ENCODE measurements around the gene GALNT13. TPM values are rescaled to one million over a fixed set of nuclear protein-coding genes. Genes with fewer than 3 reads are reported as not detected.

GALNT13 gene
- total and polyA plus RNA-seq, 5 donors, result 0.91 to 4.6 (median 3.6) TPM

DNA sequence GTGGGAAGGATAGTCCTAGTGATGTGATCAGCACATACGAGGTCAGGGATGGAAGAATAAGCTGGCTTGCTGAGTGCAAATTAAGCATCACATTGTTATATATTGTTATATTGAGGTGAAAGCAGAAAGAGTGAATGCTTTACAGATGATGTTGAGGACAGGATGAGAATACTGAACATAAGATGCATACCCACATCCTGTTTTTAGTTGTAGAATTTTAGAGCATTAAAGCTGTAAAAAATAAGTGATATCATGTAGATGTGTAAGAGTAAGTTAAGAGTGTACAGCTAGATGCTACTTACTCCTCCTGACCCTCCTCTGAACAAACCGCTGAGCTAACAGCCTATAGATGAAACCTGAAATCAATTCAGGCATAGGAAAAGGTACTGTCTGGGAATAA is 555.7 kb downstream of the GALNT13 start:
- Histone ChIP-seq H3K27me3 (ENCODE audit: control insufficient read depth, insufficient read depth) (no peaks in the 10 kb centered on the region), H3K4me3 (ENCODE audit: low read length) (no peak overlapping the region), H3K27ac (ENCODE audit: low read length) (no peak overlapping the region), H3K4me1 (ENCODE audit: control insufficient read depth, insufficient read depth, low read length) (no peaks in the 10 kb centered on the region), H3K9me3 (ENCODE audit: control insufficient read depth, low read length) (no peaks in the 10 kb centered on the region)
- 84% methylated on average over 2 of the region's 2 CpGs for WGBS
- DNase-seq, result no peak
- ATAC-seq, result no peak
- intact Hi-C loops (cut with DNase I), result no loop called here

DNA sequence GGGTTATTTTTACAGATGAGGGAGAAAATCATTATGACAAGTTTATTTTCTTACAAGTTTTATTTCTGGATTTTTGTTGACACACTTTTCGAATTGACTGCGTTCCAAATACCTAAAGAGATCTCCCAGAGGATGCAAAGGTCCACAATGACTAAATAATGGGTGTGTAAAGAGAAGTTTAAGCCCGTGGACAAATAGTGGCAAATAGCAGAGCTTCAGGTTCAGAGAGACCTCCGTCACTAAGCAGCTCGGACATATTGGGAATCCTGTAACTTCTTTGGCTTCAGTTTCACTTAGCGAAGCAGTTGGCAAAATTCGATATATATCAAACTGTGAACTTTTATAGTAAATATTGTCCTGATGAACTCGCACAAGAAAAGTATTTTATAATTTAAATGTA is 556.3 kb downstream of the GALNT13 start:
- no peak for ATAC-seq
- Histone ChIP-seq H3K4me3 (ENCODE audit: low read length) (no peak overlapping the region), H3K27me3 (ENCODE audit: control insufficient read depth, insufficient read depth) (no peaks in the 10 kb centered on the region), H3K4me1 (ENCODE audit: control insufficient read depth, insufficient read depth, low read length) (no peaks in the 10 kb centered on the region), H3K9me3 (ENCODE audit: control insufficient read depth, low read length) (no peaks in the 10 kb centered on the region), H3K27ac (ENCODE audit: low read length) (no peak overlapping the region)
- WGBS, result 91% methylated on average over 8 of the region's 8 CpGs
- intact Hi-C loops (cut with DNase I), result no loop called here
- DNase-seq, result no peak

DNA sequence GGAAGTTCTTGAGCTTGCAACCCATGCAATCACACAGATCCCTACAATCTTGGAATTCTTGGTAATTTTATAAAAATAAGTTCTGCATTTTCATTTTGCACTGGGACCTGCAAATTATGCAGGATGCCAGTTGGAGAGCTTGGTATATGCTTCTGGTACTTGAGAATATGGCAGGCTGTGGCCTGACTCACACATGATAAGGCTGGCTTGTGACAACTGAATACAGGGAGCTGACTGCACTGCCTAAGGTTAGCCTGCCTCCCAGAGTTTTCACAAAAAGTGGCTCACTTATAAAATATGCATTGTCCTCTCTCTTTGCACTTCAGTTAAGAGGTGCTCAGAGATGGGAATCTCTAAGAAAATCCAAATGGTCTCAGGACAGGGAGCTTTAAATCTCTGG is 561.3 kb downstream of the GALNT13 start:
- H3K4me1 ChIP-seq (ENCODE audit: control insufficient read depth, insufficient read depth, low read length), result no peaks in the 10 kb centered on the region
- H3K27ac ChIP-seq (ENCODE audit: low read length), result no peak overlapping the region
- ATAC-seq, result peak in 1 of 2 donors; percentile 63
- no peak overlapping the region for H3K4me3 ChIP-seq (ENCODE audit: low read length)
- DNase-seq, result no peak
- H3K9me3 ChIP-seq (ENCODE audit: control insufficient read depth, low read length), result no peaks in the 10 kb centered on the region
- H3K27me3 ChIP-seq (ENCODE audit: control insufficient read depth, insufficient read depth), result no peaks in the 10 kb centered on the region
- intact Hi-C loops (cut with DNase I), result loop anchor here in 2 of 4 donors (10.0 kb wide), 1 partner anchor 792 kb away; no protein-coding TSS in a partner anchor

DNA sequence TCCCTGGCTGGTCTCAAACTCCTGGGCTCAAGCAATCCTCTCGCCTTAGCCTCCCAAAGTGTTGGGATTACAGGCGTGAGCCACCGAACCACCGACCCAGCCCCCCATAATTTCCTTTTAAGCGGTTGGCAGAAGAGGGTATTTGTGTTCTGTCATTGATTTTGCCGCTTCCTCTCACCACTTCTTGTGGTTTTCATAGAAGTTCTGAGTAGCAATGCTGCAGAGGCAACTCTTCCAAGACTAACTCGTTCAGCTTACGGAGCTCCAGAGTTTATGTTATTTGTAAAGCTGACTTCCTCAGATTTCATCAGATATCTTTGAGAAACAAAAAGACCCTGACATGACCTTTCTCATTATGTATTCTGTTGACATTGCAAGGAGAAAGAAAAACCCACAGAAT is 565.4 kb downstream of the GALNT13 start:
- Histone ChIP-seq H3K27ac (ENCODE audit: low read length) (no peak overlapping the region), H3K4me1 (ENCODE audit: control insufficient read depth, insufficient read depth, low read length) (no peaks in the 10 kb centered on the region), H3K27me3 (ENCODE audit: control insufficient read depth, insufficient read depth) (no peaks in the 10 kb centered on the region), H3K4me3 (ENCODE audit: low read length) (no peak overlapping the region), H3K9me3 (ENCODE audit: control insufficient read depth, low read length) (no peaks in the 10 kb centered on the region)
- DNase-seq (no peak), ATAC-seq (no peak)
- WGBS, result 68% methylated on average over 8 of the region's 8 CpGs
- intact Hi-C loops (cut with DNase I), result loop anchor here in 2 of 4 donors (10.0 kb wide), 1 partner anchor 788 kb away; no protein-coding TSS in a partner anchor

DNA sequence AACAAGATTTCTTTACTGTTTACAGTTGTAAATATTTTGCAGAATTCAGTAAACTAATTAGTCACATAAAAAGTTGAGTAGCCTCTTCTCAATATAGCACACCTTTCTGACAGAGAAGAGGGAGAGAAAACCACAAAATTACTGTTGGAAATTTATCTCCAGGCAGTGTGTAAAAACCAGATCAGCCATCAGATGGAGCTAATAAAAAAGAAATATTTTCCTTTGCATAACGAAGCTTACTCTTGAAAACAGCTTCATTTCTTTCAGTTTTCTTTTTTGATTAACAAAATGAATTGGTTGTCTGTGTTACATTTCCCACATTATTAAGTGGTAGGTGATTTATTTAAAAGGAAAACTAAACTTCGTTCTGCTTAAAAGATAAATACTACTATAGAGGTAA is 567.4 kb downstream of the GALNT13 start:
- Histone ChIP-seq H3K27ac (ENCODE audit: low read length) (no peak overlapping the region), H3K4me1 (ENCODE audit: control insufficient read depth, insufficient read depth, low read length) (no peaks in the 10 kb centered on the region), H3K9me3 (ENCODE audit: control insufficient read depth, low read length) (no peaks in the 10 kb centered on the region), H3K4me3 (ENCODE audit: low read length) (no peak overlapping the region), H3K27me3 (ENCODE audit: control insufficient read depth, insufficient read depth) (no peaks in the 10 kb centered on the region)
- 31% methylated on average over 2 of the region's 2 CpGs for WGBS
- DNase-seq (no peak), ATAC-seq (no peak)
- intact Hi-C loops (cut with DNase I), result loop anchor here in 2 of 4 donors (10.0 kb wide), 1 partner anchor 786 kb away; no protein-coding TSS in a partner anchor

DNA sequence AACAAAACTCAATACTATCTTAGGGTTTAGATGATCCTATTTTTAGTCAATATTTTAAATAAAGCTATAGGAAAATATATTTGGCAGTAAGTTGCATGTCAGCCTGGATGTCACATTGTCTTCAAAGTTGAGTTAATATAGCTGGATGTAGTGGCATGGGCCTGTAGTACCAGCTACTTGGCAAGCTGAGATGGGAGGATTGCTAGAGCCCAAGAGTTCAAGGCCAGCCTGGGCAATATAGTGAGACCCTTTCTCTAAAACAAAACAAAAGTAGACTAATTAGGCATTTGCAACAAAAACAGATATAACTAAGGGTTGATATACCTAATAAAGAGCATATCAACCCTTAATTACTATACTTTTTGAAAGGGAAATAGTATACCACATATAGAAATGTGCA is 572.2 kb downstream of the GALNT13 start:
- intact Hi-C loops (cut with DNase I), result loop anchor here in 1 of 4 donors (10.0 kb wide), 1 partner anchor 861 kb away; no protein-coding TSS in a partner anchor
- no peak overlapping the region for H3K27ac ChIP-seq (ENCODE audit: low read length)
- ATAC-seq (no peak), DNase-seq (no peak)
- no peaks in the 10 kb centered on the region for H3K4me1 ChIP-seq (ENCODE audit: control insufficient read depth, insufficient read depth, low read length)
- H3K4me3 ChIP-seq (ENCODE audit: low read length), result no peak overlapping the region
- no peaks in the 10 kb centered on the region for H3K9me3 ChIP-seq (ENCODE audit: control insufficient read depth, low read length)
- no peaks in the 10 kb centered on the region for H3K27me3 ChIP-seq (ENCODE audit: control insufficient read depth, insufficient read depth)

DNA sequence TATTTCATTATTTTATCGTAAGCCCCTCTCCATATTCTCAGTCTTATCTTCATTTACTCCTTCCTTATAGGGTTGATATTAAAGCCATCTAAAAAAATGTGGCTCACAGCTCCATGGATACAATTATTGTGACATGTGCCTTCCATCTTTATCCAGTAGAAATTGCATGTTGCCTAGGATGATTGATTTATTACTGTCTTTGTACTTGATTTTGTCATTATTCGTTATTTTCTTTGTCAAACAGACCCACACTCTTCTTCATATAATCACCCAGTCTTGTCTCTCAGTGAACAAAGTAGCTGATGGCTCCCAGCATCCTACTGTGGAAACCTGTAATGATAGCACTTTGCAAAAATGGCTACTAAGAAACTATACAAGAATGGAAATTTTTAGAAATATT is 574.6 kb downstream of the GALNT13 start:
- intact Hi-C loops (cut with DNase I), result loop anchor here in 1 of 4 donors (10.0 kb wide), 1 partner anchor 858 kb away; no protein-coding TSS in a partner anchor
- H3K27ac ChIP-seq (ENCODE audit: low read length), result no peak overlapping the region
- H3K4me3 ChIP-seq (ENCODE audit: low read length), result no peak overlapping the region
- H3K27me3 ChIP-seq (ENCODE audit: control insufficient read depth, insufficient read depth), result no peaks in the 10 kb centered on the region
- no peaks in the 10 kb centered on the region for H3K4me1 ChIP-seq (ENCODE audit: control insufficient read depth, insufficient read depth, low read length)
- ATAC-seq (no peak), DNase-seq (no peak)
- 66% methylated on average over 2 of the region's 2 CpGs for WGBS
- H3K9me3 ChIP-seq (ENCODE audit: control insufficient read depth, low read length), result no peaks in the 10 kb centered on the region

DNA sequence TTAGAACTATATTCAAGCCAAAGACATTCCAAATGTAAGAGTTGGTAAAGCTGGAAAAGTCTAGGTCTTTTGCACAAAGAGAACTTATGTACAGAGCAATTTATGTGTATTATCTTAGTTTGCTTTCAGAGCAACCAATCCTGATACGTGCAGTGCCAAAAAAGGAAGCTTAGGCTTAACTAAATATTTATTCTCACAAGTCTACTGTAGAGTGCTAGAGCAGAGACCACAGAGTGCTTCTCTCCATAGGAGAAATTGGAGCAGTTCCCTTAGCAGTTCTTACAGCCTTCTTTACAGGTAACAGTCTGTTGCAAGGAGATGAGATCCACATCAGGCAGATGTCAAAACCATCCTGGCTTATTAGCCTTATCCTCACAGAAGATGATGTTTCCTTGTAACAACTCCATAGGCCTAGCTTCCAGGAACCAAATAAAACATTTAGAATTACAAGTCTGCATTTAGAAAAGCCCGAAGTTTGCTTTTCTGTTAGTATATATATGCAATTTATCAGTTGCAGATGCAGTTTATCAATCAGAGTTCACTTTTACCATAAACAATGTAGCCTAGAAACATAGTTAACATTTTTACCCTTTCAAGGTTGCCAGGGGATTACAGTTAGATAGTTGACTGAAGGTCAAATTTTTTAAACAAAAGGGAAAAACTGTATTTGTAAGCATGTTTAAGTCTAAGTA is 576.2 kb downstream of the GALNT13 start:
- no peaks in the 10 kb centered on the region for H3K4me1 ChIP-seq (ENCODE audit: control insufficient read depth, insufficient read depth, low read length)
- WGBS, result 78% methylated on average over 2 of the region's 2 CpGs
- H3K27me3 ChIP-seq (ENCODE audit: control insufficient read depth, insufficient read depth), result no peaks in the 10 kb centered on the region
- H3K4me3 ChIP-seq (ENCODE audit: low read length), result no peak overlapping the region
- H3K27ac ChIP-seq (ENCODE audit: low read length), result no peak overlapping the region
- H3K9me3 ChIP-seq (ENCODE audit: control insufficient read depth, low read length), result no peaks in the 10 kb centered on the region
- intact Hi-C loops (cut with DNase I), result loop anchor here in 1 of 4 donors (10.0 kb wide), 1 partner anchor 857 kb away; no protein-coding TSS in a partner anchor
- no peak for DNase-seq
- ATAC-seq, result no peak

DNA sequence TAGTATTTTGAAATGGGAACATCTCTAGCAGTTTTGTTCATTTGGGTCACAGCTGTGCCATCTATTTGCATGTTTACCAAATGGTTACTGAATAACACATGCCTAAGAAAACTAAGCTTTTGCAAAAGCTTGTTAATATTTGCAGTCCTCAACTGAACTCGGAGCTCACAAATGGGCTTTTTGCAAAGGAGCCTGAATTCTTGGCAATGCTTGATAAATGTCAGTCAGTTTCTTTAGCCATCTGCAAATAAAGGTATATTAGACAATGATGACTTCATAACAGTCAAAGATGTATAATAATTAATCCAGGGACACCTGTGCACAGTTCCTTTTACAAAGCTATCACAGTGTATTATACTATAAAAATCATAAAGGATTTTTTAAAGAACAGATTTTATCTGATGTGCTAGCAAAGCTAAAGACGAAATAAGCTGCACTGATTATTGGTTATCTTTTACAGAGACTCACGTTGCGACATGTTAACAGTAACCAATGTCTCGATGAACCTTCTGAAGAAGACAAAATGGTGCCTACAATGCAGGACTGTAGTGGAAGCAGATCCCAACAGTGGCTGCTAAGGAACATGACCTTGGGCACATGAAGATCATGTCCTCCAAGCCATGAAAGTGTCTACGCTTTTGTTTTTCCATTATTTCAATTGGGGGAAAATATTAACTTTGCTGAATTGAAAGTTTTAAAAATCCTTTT is 578.4 kb downstream of the GALNT13 start:
- intact Hi-C loops (cut with DNase I), result loop anchor here in 3 of 4 donors (10.0 kb wide), 3 partner anchors 175 to 855 kb away; partner anchors contain the start of gene KCNJ3 (in 1 of the 3)
- no peaks in the 10 kb centered on the region for H3K9me3 ChIP-seq (ENCODE audit: control insufficient read depth, low read length)
- no peaks in the 10 kb centered on the region for H3K27me3 ChIP-seq (ENCODE audit: control insufficient read depth, insufficient read depth)
- no peak for ATAC-seq
- no peak for DNase-seq
- peaks cover 2% of the 10 kb centered on the region for H3K4me1 ChIP-seq (ENCODE audit: control insufficient read depth, insufficient read depth, low read length)
- H3K4me3 ChIP-seq (ENCODE audit: low read length), result no peak overlapping the region
- WGBS, result 76% methylated on average over 6 of the region's 6 CpGs
- H3K27ac ChIP-seq (ENCODE audit: low read length), result no peak overlapping the region

DNA sequence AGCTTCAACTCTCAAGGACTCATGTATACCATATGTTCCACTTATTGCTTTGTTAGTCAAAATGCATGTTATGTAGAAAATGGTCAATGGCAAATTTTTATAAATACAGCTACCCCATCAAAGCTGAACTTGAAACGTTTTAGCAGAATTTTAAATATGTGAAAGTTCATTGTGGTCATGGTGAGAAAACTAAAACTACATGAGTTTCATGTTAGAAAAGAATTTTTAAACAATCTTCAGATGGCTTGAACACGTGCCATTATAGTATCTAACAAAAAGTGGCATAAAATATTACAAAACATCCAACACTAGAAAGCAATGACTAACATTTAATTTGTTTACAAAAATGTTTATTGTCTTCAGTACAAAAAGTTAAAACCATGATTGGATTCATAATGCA is 580.7 kb downstream of the GALNT13 start:
- Histone ChIP-seq H3K4me1 (ENCODE audit: control insufficient read depth, insufficient read depth, low read length) (peaks cover 2% of the 10 kb centered on the region), H3K27me3 (ENCODE audit: control insufficient read depth, insufficient read depth) (no peaks in the 10 kb centered on the region), H3K27ac (ENCODE audit: low read length) (no peak overlapping the region), H3K4me3 (ENCODE audit: low read length) (no peak overlapping the region), H3K9me3 (ENCODE audit: control insufficient read depth, low read length) (no peaks in the 10 kb centered on the region)
- no peak for ATAC-seq
- no peak for DNase-seq
- intact Hi-C loops (cut with DNase I), result loop anchor here in 2 of 4 donors (10.0 kb wide), 2 partner anchors 172 to 242 kb away; partner anchors contain the start of gene KCNJ3 (in 1 of the 2)
- 56% methylated on average over 2 of the region's 2 CpGs for WGBS

DNA sequence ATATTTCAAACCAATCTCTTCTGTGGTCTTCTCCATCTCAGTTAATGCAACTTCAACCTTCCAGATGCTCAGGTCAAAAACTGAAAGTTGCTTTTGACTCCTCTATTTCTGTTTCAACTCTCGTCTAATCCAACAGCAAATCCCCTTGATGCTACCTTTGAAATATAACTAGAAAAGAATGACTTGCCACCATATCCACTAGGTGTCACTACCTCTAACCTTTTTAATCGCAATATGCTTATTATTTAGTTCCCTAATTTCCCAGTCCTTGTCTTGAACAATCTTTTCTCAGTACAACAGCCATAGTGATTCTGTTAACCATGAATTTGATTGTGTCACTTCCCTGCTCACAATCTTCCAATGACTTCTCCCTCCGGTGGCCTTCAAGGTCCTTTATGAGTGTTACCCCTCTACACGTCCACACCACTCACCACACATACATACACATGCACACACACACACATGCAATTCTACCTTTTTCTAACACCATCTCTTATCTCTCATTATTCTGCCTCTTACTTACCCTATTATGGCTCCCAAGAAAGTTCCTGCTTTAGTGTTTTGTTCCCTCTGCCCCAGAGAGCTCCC is 581.3 kb downstream of the GALNT13 start:
- no peaks in the 10 kb centered on the region for H3K9me3 ChIP-seq (ENCODE audit: control insufficient read depth, low read length)
- no peaks in the 10 kb centered on the region for H3K27me3 ChIP-seq (ENCODE audit: control insufficient read depth, insufficient read depth)
- intact Hi-C loops (cut with DNase I), result loop anchor here in 2 of 4 donors (10.0 kb wide), 2 partner anchors 172 to 242 kb away; partner anchors contain the start of gene KCNJ3 (in 1 of the 2)
- ATAC-seq (peak in 1 of 2 donors; percentile 11), DNase-seq (no peak)
- 38% methylated on average over 4 of the region's 4 CpGs for WGBS
- no peak overlapping the region for H3K27ac ChIP-seq (ENCODE audit: low read length)
- no peak overlapping the region for H3K4me3 ChIP-seq (ENCODE audit: low read length)
- H3K4me1 ChIP-seq (ENCODE audit: control insufficient read depth, insufficient read depth, low read length), result peaks cover 2% of the 10 kb centered on the region

All from right cardiac atrium (tissue), 5 donors.